ENCODE results near the gene PPFIA1. TPM values are rescaled to one million over a fixed set of nuclear protein-coding genes. Genes with fewer than 3 reads are reported as not detected.

Gene PPFIA1
- total RNA-seq (10 to 100 TPM; 25.9 to 60.3 (median 46.4) TPM), polyA plus RNA-seq (10 to 100 TPM; 20.5 to 28.1 TPM)
- long read RNA-seq, donor 1, partial matches to known transcripts, result 14 of 34 reads
- long read RNA-seq, donor 1, other reads (novel, unspliced or antisense), result 19 of 34 reads
- long read RNA-seq, donor 2, partial matches to known transcripts, result 0 of 5 reads
- long read RNA-seq, donor 2, other reads (novel, unspliced or antisense), result 0 of 5 reads
- long read RNA-seq, donor 3, full-length matches to known transcripts, result 23 of 70 reads
- long read RNA-seq, donor 3, partial matches to known transcripts, result 11 of 70 reads
- long read RNA-seq, donor 3, other reads (novel, unspliced or antisense), result 36 of 70 reads

GRCh38 chr11:70270104-70270876 lies at the start of gene PPFIA1:
PPFIA1 (plus strand) TSS chr11:70270690; CDS start chr11:70272173, 1,483 bp downstream.
- 0 to 1% (median 0%) methylated on average over 31 to 99 of the region's 99 CpGs for WGBS, 3 donors
- H3K36me3 ChIP-seq, result no peaks in the 10 kb centered on the region
- H3K9me3 ChIP-seq, result no peaks in the 10 kb centered on the region
- no peak for TF ChIP-seq CTCF (IDR thresholded peaks at IDR 0.05)
- peak; percentile 63 for TF ChIP-seq EP300 (IDR thresholded peaks at IDR 0.05)
- TF ChIP-seq POLR2A (IDR thresholded peaks at IDR 0.05), result peak; percentile 85
- H3K4me1 ChIP-seq (ENCODE audit: insufficient read depth), result peaks cover 5% of the 10 kb centered on the region
- peak within 1 kb of the TSS; percentile 61 to 74 for H3K27ac ChIP-seq
- H3K4me3 ChIP-seq, result peak within 1 kb of the TSS; percentile 64
- intact Hi-C loops (cut with DNase I), result loop anchor here in 1 of 4 donors (5.0 kb wide), 2 partner anchors 52 to 127 kb away; partner anchors contain the start of gene CTTN
- no peaks in the 10 kb centered on the region for H3K27me3 ChIP-seq
- peak; percentile 94 to 97 (median 96) for DNase-seq

- Histone ChIP-seq H3K27ac (no peak overlapping the region), H3K36me3 (no peaks in the 10 kb centered on the region), H3K9me3 (no peaks in the 10 kb centered on the region), H3K4me3 (no peak overlapping the region), H3K27me3 (no peaks in the 10 kb centered on the region), H3K4me1 (ENCODE audit: insufficient read depth) (no peaks in the 10 kb centered on the region)
- intact Hi-C loops (cut with DNase I), result no loop called here
- WGBS, 3 donors, result 84 to 88% (median 85%) methylated on average over 1 of the region's 1 CpG
- TF ChIP-seq CTCF (IDR thresholded peaks at IDR 0.05) (no peak), POLR2A (IDR thresholded peaks at IDR 0.05) (no peak), EP300 (IDR thresholded peaks at IDR 0.05) (no peak)
- no peak for DNase-seq
These were observed 49.6 kb upstream of the PPFIA1 start for GRCh38 chr11:70220920-70221319.

- TF ChIP-seq POLR2A (IDR thresholded peaks at IDR 0.05) (no peak), CTCF (IDR thresholded peaks at IDR 0.05) (no peak), EP300 (IDR thresholded peaks at IDR 0.05) (no peak)
- Histone ChIP-seq H3K27ac (no peak overlapping the region), H3K4me3 (no peak overlapping the region), H3K36me3 (no peaks in the 10 kb centered on the region), H3K27me3 (no peaks in the 10 kb centered on the region), H3K9me3 (no peaks in the 10 kb centered on the region), H3K4me1 (ENCODE audit: insufficient read depth) (no peaks in the 10 kb centered on the region)
- intact Hi-C loops (cut with DNase I), result no loop called here
- WGBS, 3 donors, result 58 to 70% (median 64%) methylated on average over 8 of the region's 8 CpGs
- no peak for DNase-seq
These were observed 44.8 kb upstream of the PPFIA1 start for GRCh38 chr11:70225681-70226177.

GRCh38 chr11:70226183-70226582 lies 44.3 kb upstream of the PPFIA1 start:
- DNase-seq, result no peak
- H3K9me3 ChIP-seq, result no peaks in the 10 kb centered on the region
- no peaks in the 10 kb centered on the region for H3K36me3 ChIP-seq
- no peak for TF ChIP-seq CTCF (IDR thresholded peaks at IDR 0.05)
- TF ChIP-seq EP300 (IDR thresholded peaks at IDR 0.05), result no peak
- TF ChIP-seq POLR2A (IDR thresholded peaks at IDR 0.05), result no peak
- H3K27ac ChIP-seq, result no peak overlapping the region
- H3K27me3 ChIP-seq, result no peaks in the 10 kb centered on the region
- H3K4me3 ChIP-seq, result no peak overlapping the region
- WGBS, 3 donors, result 49 to 69% (median 61%) methylated on average over 3 of the region's 3 CpGs
- H3K4me1 ChIP-seq (ENCODE audit: insufficient read depth), result no peaks in the 10 kb centered on the region
- intact Hi-C loops (cut with DNase I), result no loop called here

Measured in ovary (tissue), 10 donors.